ENCODE measurements around the gene NME9.

NME9 gene

GRCh38 chr3:138361561-138361971 is 31.9 kb upstream of the NME9 start:
- DNase-seq: no peak

- DNase-seq: no peak
These were observed 31.3 kb upstream of the NME9 start for GRCh38 chr3:138360869-138361525.

- no peak for DNase-seq
These were observed 30.5 kb upstream of the NME9 start for GRCh38 chr3:138359919-138360868.

- DNase-seq: no peak
These were observed 29.7 kb upstream of the NME9 start for GRCh38 chr3:138359148-138359918.

- DNase-seq: no peak
These were observed 27.2 kb upstream of the NME9 start for GRCh38 chr3:138356730-138357405.

GRCh38 chr3:138355071-138355470 is 25.4 kb upstream of the NME9 start:
- DNase-seq: no peak

- no peak for DNase-seq
These were observed 24.7 kb upstream of the NME9 start for GRCh38 chr3:138354376-138354775.

GRCh38 chr3:138351916-138352550 is 22.4 kb upstream of the NME9 start:
- DNase-seq: no peak

- DNase-seq: no peak
These were observed 21.5 kb upstream of the NME9 start for GRCh38 chr3:138351151-138351550.

GRCh38 chr3:138349926-138350665 is 20.4 kb upstream of the NME9 start:
- no peak for DNase-seq

GRCh38 chr3:138348754-138349739 is 19.4 kb upstream of the NME9 start:
- DNase-seq: no peak

GRCh38 chr3:138347960-138348753 is 18.5 kb upstream of the NME9 start, which contains the start of gene MRAS:
Gene MRAS (plus strand): TSS chr3:138348579. CDS start chr3:138372884, 24,305 bp downstream.
- peak; percentile 51 for DNase-seq

- DNase-seq: no peak
These were observed 15.1 kb upstream of the NME9 start for GRCh38 chr3:138344754-138345153.

GRCh38 chr3:138340511-138340910 is 10.9 kb upstream of the NME9 start:
- no peak for DNase-seq

- DNase-seq: no peak
These were observed 9.2 kb upstream of the NME9 start for GRCh38 chr3:138338811-138339210.

- no peak for DNase-seq
These were observed 8.6 kb upstream of the NME9 start for GRCh38 chr3:138338244-138338643.

- DNase-seq: no peak
These were observed 6.9 kb upstream of the NME9 start for GRCh38 chr3:138336454-138336999.

GRCh38 chr3:138334608-138335007 is 5.0 kb upstream of the NME9 start:
- DNase-seq: no peak

All from stimulated activated CD4-positive, alpha-beta T cell treated with anti-CD3 and anti-CD28 coated beads, Interleukin-15, amount 100 ng/mL, for 24 hours (primary cell).